Tibial nerve (tissue), 4 donors: ENCODE measurements around the gene HEATR5B. TPM values are rescaled to one million over a fixed set of nuclear protein-coding genes. Genes with fewer than 3 reads are reported as not detected.

ENCODE experiments used
- DNase-seq, 2 donors: peaks; one replicate each; pipeline ENCODE4 v3.0.0-alpha.2; 2019; ENCODE audit warnings: low spot score in 2 of 2
- H3K27ac ChIP-seq, 4 donors: fragments of 200-600 bp; sonication (generic) in 3 of 4; one replicate each; pipeline ENCODE4 v1.5.1; 2017 to 2019; ENCODE audit warnings: mild to moderate bottlenecking in 1 of 4
- H3K27me3 ChIP-seq, 2 donors: fragments of 200-600 bp; sonication (generic) in 1 of 2; one replicate each; pipeline versions ENCODE4 v1.5.1 to v1.6.0; 2017 to 2019
- H3K36me3 ChIP-seq, 3 donors: fragments of 200-600 bp; sonication (generic); one replicate each; pipeline ENCODE4 v1.5.1; 2018 to 2019
- H3K4me1 ChIP-seq, 4 donors: fragments of 200-600 bp; sonication (generic) in 3 of 4; one replicate each; pipeline ENCODE4 v1.5.1; 2017 to 2019
- H3K4me3 ChIP-seq, 4 donors: fragments of 200-600 bp; sonication (generic) in 3 of 4; one replicate each; pipeline ENCODE4 v1.5.1; 2017 to 2019; ENCODE audit warnings: mild to moderate bottlenecking in 1 of 4, moderate library complexity in 1 of 4
- H3K9me3 ChIP-seq, 4 donors: fragments of 200-600 bp; sonication (generic) in 3 of 4; one replicate each; pipeline ENCODE4 v1.5.1; 2017 to 2019
- EP300 ChIP-seq, 2 donors: sonication (generic); formaldehyde crosslinking; IDR thresholded peaks; one replicate each; pipeline ENCODE4 v1.6.1; 2017; ENCODE audit warnings: antibody characterized with exemption in 2 of 2, mild to moderate bottlenecking in 1 of 2
- POLR2A ChIP-seq, 2 donors: fragments of 450-650 bp; IDR thresholded peaks; one replicate each; pipeline ENCODE4 v1.6.1; 2017; ENCODE audit warnings: antibody characterized with exemption in 2 of 2, mild to moderate bottlenecking in 2 of 2, moderate library complexity in 2 of 2
- WGBS, 2 donors: methylation state at CpG; one replicate each; pipeline ENCODE4 v1.1.5; 2018; 5-methylcytosine and 5-hydroxymethylcytosine counted together
- total RNA-seq, 4 donors: library from RNA; depleted of rRNA; stranded (reverse); fragments of >200 nt; gene quantifications; one replicate each; pipeline ENCODE4 v1.1.0, GENCODE V29; 2016
- TF ChIP-seq, protein P1 (sequence below), 5 experiments: fragments of 200-600 bp in 3 of 5; fragments of 450-650 bp in 2 of 5; sonication (generic) in 3 of 5; IDR thresholded peaks; one replicate each; pipeline ENCODE4 v1.5.1; 2016 to 2019; ENCODE audit warnings: antibody characterized with exemption in 5 of 5, mild to moderate bottlenecking in 3 of 5, moderate library complexity in 2 of 5

The HEATR5B gene
- total RNA-seq, 4 donors from 2014 or later: 26.7 to 45.8 (median 35.9) TPM

GRCh38 chr2:36965206-36965605 is 119.0 kb downstream of the HEATR5B start:
- Histone ChIP-seq H3K4me1 (peaks cover 0 to 35% (median 4%) of the 10 kb centered on the region in 4 donors), H3K4me3 (peak overlapping the region; percentile 85 to 98 (median 88)), H3K9me3 (no peaks in the 10 kb centered on the region), H3K27ac (peak overlapping the region in 2 of 4 donors; percentile 92 to 94), H3K36me3 (no peaks in the 10 kb centered on the region), H3K27me3 (no peaks in the 10 kb centered on the region)
- 24 to 32% methylated on average over 2 of the region's 2 CpGs for WGBS, 2 donors
- no peak for TF ChIP-seq EP300 (IDR thresholded peaks at IDR 0.05)
- TF ChIP-seq, protein P1, sequence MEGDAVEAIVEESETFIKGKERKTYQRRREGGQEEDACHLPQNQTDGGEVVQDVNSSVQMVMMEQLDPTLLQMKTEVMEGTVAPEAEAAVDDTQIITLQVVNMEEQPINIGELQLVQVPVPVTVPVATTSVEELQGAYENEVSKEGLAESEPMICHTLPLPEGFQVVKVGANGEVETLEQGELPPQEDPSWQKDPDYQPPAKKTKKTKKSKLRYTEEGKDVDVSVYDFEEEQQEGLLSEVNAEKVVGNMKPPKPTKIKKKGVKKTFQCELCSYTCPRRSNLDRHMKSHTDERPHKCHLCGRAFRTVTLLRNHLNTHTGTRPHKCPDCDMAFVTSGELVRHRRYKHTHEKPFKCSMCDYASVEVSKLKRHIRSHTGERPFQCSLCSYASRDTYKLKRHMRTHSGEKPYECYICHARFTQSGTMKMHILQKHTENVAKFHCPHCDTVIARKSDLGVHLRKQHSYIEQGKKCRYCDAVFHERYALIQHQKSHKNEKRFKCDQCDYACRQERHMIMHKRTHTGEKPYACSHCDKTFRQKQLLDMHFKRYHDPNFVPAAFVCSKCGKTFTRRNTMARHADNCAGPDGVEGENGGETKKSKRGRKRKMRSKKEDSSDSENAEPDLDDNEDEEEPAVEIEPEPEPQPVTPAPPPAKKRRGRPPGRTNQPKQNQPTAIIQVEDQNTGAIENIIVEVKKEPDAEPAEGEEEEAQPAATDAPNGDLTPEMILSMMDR (IDR thresholded peaks at IDR 0.05): no peak
- no peak for TF ChIP-seq POLR2A (IDR thresholded peaks at IDR 0.05)
- no peak for DNase-seq

DNA sequence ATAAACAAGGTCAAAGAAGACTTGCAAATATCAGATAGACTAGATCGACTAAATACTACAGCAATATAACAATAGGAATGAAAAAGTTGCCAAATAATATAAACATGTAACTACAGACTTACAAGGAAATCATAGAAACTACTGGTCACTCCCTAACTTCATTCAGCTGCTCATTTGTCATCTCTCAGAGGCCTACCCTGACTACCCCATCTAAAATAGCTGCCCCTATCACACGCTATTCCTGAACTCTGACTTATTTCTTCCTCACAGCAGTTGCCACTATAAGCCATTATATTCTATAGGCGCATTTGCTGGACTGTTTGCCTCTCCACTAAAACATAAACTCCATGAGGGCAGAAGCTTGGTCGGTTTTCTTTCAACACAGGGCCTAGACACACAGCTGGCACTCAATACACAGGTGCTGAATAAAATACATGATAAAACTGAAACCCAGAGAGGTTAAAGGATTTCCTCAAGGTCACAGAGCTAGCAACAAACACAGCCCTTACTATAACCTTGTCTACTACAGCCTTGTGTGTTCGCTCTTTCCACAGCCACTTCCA is 119.6 kb downstream of the HEATR5B start:
- H3K4me1 ChIP-seq: peaks cover 0 to 35% (median 4%) of the 10 kb centered on the region in 4 donors
- no peaks in the 10 kb centered on the region for H3K27me3 ChIP-seq
- WGBS, 2 donors: 72 to 79% methylated on average over 5 of the region's 5 CpGs
- no peaks in the 10 kb centered on the region for H3K36me3 ChIP-seq
- H3K27ac ChIP-seq: no peak overlapping the region
- H3K9me3 ChIP-seq: no peaks in the 10 kb centered on the region
- no peak for DNase-seq
- peak overlapping the region in 1 of 4 donors; percentile 85 for H3K4me3 ChIP-seq
- TF ChIP-seq POLR2A (IDR thresholded peaks at IDR 0.05) (no peak), EP300 (IDR thresholded peaks at IDR 0.05) (no peak)
- TF ChIP-seq, protein P1 (IDR thresholded peaks at IDR 0.05): no peak

- Histone ChIP-seq H3K27me3 (no peaks in the 10 kb centered on the region), H3K4me3 (no peak overlapping the region), H3K9me3 (no peaks in the 10 kb centered on the region), H3K4me1 (peaks cover 0 to 40% (median 4%) of the 10 kb centered on the region in 4 donors), H3K36me3 (peaks cover 0 to 6% (median 0%) of the 10 kb centered on the region in 3 donors), H3K27ac (no peak overlapping the region)
- TF ChIP-seq EP300 (IDR thresholded peaks at IDR 0.05): no peak
- TF ChIP-seq, protein P1 (IDR thresholded peaks at IDR 0.05): no peak
- TF ChIP-seq POLR2A (IDR thresholded peaks at IDR 0.05): no peak
- no peak for DNase-seq
- WGBS, 2 donors: 91 to 96% methylated on average over 4 of the region's 4 CpGs
Observed at GRCh38 chr2:36963734-36964133, 120.4 kb downstream of the HEATR5B start.

- TF ChIP-seq EP300 (IDR thresholded peaks at IDR 0.05): no peak
- TF ChIP-seq, protein P1 (IDR thresholded peaks at IDR 0.05): no peak
- TF ChIP-seq POLR2A (IDR thresholded peaks at IDR 0.05): no peak
- no peak overlapping the region for H3K27ac ChIP-seq
- H3K27me3 ChIP-seq: no peaks in the 10 kb centered on the region
- no peak overlapping the region for H3K4me3 ChIP-seq
- 82 to 83% methylated on average over 4 of the region's 4 CpGs for WGBS, 2 donors
- DNase-seq: no peak
- H3K9me3 ChIP-seq: no peaks in the 10 kb centered on the region
- peaks cover 0 to 8% (median 0%) of the 10 kb centered on the region in 3 donors for H3K36me3 ChIP-seq
- H3K4me1 ChIP-seq: peaks cover 0 to 41% (median 4%) of the 10 kb centered on the region in 4 donors
Observed at GRCh38 chr2:36963106-36963505, 121.1 kb downstream of the HEATR5B start.

GRCh38 chr2:36960773-36961172 is 123.4 kb downstream of the HEATR5B start:
- WGBS, 2 donors: 84 to 90% methylated on average over 5 of the region's 5 CpGs
- H3K27ac ChIP-seq: no peak overlapping the region
- TF ChIP-seq, protein P1 (IDR thresholded peaks at IDR 0.05): no peak
- TF ChIP-seq EP300 (IDR thresholded peaks at IDR 0.05) (no peak), POLR2A (IDR thresholded peaks at IDR 0.05) (no peak)
- no peaks in the 10 kb centered on the region for H3K9me3 ChIP-seq
- no peak for DNase-seq
- H3K4me3 ChIP-seq: no peak overlapping the region
- H3K36me3 ChIP-seq: peaks cover 0 to 8% (median 0%) of the 10 kb centered on the region in 3 donors
- peaks cover 0 to 39% (median 0%) of the 10 kb centered on the region in 4 donors for H3K4me1 ChIP-seq
- no peaks in the 10 kb centered on the region for H3K27me3 ChIP-seq
